ENCODE results near the gene FOXP1. TPM values are rescaled to one million over a fixed set of nuclear protein-coding genes. Genes with fewer than 3 reads are reported as not detected.

FOXP1 gene
- total RNA-seq, 1 donor, result 195 TPM

GRCh38 chr3:71432044-71432975 is 151.2 kb downstream of the FOXP1 start:
- H2AFZ ChIP-seq (ENCODE audit: low read length), result no peak overlapping the region
- H3K4me1 ChIP-seq (ENCODE audit: insufficient read depth, low read length), result peaks cover 52% of the 10 kb centered on the region
- H3K9me3 ChIP-seq (ENCODE audit: low read depth, low read length), result no peaks in the 10 kb centered on the region
- TF ChIP-seq, protein P1, sequence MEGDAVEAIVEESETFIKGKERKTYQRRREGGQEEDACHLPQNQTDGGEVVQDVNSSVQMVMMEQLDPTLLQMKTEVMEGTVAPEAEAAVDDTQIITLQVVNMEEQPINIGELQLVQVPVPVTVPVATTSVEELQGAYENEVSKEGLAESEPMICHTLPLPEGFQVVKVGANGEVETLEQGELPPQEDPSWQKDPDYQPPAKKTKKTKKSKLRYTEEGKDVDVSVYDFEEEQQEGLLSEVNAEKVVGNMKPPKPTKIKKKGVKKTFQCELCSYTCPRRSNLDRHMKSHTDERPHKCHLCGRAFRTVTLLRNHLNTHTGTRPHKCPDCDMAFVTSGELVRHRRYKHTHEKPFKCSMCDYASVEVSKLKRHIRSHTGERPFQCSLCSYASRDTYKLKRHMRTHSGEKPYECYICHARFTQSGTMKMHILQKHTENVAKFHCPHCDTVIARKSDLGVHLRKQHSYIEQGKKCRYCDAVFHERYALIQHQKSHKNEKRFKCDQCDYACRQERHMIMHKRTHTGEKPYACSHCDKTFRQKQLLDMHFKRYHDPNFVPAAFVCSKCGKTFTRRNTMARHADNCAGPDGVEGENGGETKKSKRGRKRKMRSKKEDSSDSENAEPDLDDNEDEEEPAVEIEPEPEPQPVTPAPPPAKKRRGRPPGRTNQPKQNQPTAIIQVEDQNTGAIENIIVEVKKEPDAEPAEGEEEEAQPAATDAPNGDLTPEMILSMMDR (IDR thresholded peaks at IDR 0.05; ENCODE audit: extremely low read depth, low read depth, low read length), result no peak
- H3K36me3 ChIP-seq (ENCODE audit: insufficient read depth, low read length), result no peaks in the 10 kb centered on the region
- H3K27me3 ChIP-seq (ENCODE audit: insufficient read depth, low read length), result no peaks in the 10 kb centered on the region
- H4K20me1 ChIP-seq (ENCODE audit: insufficient read depth, low read length), result no peaks in the 10 kb centered on the region
- H3K4me2 ChIP-seq (ENCODE audit: insufficient read depth, low read length), result no peak overlapping the region
- H3K4me3 ChIP-seq (ENCODE audit: insufficient read depth, low read length), result no peak overlapping the region
- H3K79me2 ChIP-seq (ENCODE audit: insufficient read depth, low read length), result peaks cover 68% of the 10 kb centered on the region
- H3K27ac ChIP-seq (ENCODE audit: low read depth, low read length), result no peak overlapping the region
- no peak for DNase-seq (ENCODE audit: insufficient read length, low spot score, missing footprints)

DNA sequence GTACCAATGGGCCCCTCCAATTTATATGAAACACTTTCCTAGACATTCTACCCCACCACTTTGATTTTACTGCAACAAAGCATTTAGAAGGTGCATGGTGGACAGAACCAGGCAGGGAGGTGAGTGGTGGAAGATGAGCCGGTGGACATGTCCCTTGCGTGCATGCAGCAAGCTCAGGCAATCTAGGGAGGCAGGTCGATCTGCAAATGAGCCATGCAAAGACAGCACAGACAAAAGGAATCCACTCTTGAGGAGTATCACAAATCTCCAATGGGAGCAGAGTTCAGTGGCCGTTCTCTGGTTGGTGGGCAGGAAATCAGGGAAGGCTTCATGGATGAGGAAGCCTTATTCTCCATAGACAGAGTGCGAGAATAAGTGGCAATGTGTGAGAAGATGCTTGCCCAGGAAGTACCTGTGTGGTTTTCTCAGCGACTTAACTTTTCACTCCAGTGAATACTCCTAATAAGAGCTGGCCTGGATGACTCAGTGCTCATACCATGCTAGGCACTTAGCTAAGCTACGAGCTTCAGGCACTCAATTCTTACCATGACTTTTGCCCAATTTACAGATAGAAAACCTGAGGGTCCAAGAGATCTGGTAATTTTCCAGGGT is 152.5 kb downstream of the FOXP1 start:
- Histone ChIP-seq H3K27ac (ENCODE audit: low read depth, low read length) (no peak overlapping the region), H3K4me1 (ENCODE audit: insufficient read depth, low read length) (peaks cover 46% of the 10 kb centered on the region), H3K27me3 (ENCODE audit: insufficient read depth, low read length) (no peaks in the 10 kb centered on the region), H2AFZ (ENCODE audit: low read length) (no peak overlapping the region), H4K20me1 (ENCODE audit: insufficient read depth, low read length) (peaks cover 2% of the 10 kb centered on the region), H3K4me3 (ENCODE audit: insufficient read depth, low read length) (no peak overlapping the region), H3K4me2 (ENCODE audit: insufficient read depth, low read length) (no peak overlapping the region), H3K36me3 (ENCODE audit: insufficient read depth, low read length) (no peaks in the 10 kb centered on the region), H3K79me2 (ENCODE audit: insufficient read depth, low read length) (peaks cover 72% of the 10 kb centered on the region), H3K9me3 (ENCODE audit: low read depth, low read length) (no peaks in the 10 kb centered on the region)
- no peak for DNase-seq (ENCODE audit: insufficient read length, low spot score, missing footprints)
- TF ChIP-seq, protein P1 (IDR thresholded peaks at IDR 0.05; ENCODE audit: extremely low read depth, low read depth, low read length), result no peak

- H3K79me2 ChIP-seq (ENCODE audit: insufficient read depth, low read length), result peaks cover 71% of the 10 kb centered on the region
- H2AFZ ChIP-seq (ENCODE audit: low read length), result no peak overlapping the region
Observed at GRCh38 chr3:71429597-71429988, 153.9 kb downstream of the FOXP1 start.

More at GRCh38 chr3:71429597-71429988, 153.9 kb downstream of the FOXP1 start:
- Histone ChIP-seq H3K36me3 (ENCODE audit: insufficient read depth, low read length) (no peaks in the 10 kb centered on the region), H3K27ac (ENCODE audit: low read depth, low read length) (peak overlapping the region; percentile 63), H3K4me2 (ENCODE audit: insufficient read depth, low read length) (peak overlapping the region; percentile 73), H3K9me3 (ENCODE audit: low read depth, low read length) (no peaks in the 10 kb centered on the region), H3K4me3 (ENCODE audit: insufficient read depth, low read length) (peak overlapping the region; percentile 47), H4K20me1 (ENCODE audit: insufficient read depth, low read length) (peaks cover 8% of the 10 kb centered on the region), H3K27me3 (ENCODE audit: insufficient read depth, low read length) (no peaks in the 10 kb centered on the region), H3K4me1 (ENCODE audit: insufficient read depth, low read length) (peaks cover 56% of the 10 kb centered on the region)
- DNase-seq (ENCODE audit: insufficient read length, low spot score, missing footprints), result no peak
- TF ChIP-seq, protein P1 (IDR thresholded peaks at IDR 0.05; ENCODE audit: extremely low read depth, low read depth, low read length), result no peak
